Body of pancreas (tissue), 4 donors: ENCODE measurements around the gene NR1H3.

ENCODE experiments used
- CTCF ChIP-seq, 7 experiments: fragments of 450-650 bp in 4 of 7; fragments of 200-600 bp in 3 of 7; sonication (generic) in 3 of 7; IDR thresholded peaks; one replicate each; pipeline ENCODE4 v1.5.1; 2016 to 2019; ENCODE audit warnings: antibody characterized with exemption in 7 of 7
- POLR2A ChIP-seq, 3 donors: fragments of 450-650 bp; IDR thresholded peaks; one replicate each; pipeline ENCODE4 v1.6.1; 2016; ENCODE audit warnings: antibody characterized with exemption in 3 of 3, mild to moderate bottlenecking in 2 of 3

- TF ChIP-seq POLR2A (IDR thresholded peaks at IDR 0.05) (no peak), CTCF (IDR thresholded peaks at IDR 0.05) (no peak)
These were observed 37.6 kb downstream of the NR1H3 start for GRCh38 chr11:47295385-47295784.
